Body of pancreas (tissue), 4 donors: ENCODE measurements around the gene CCL4.

Experiments
- CTCF ChIP-seq, 7 experiments: fragments of 450-650 bp in 4 of 7; fragments of 200-600 bp in 3 of 7; sonication (generic) in 3 of 7; IDR thresholded peaks; one replicate each; pipeline ENCODE4 v1.5.1; 2016 to 2019; ENCODE audit warnings: antibody characterized with exemption in 7 of 7
- POLR2A ChIP-seq, 3 donors: fragments of 450-650 bp; IDR thresholded peaks; one replicate each; pipeline ENCODE4 v1.6.1; 2016; ENCODE audit warnings: antibody characterized with exemption in 3 of 3, mild to moderate bottlenecking in 2 of 3

GRCh38 chr17:36117505-36118382 is 14.1 kb downstream of the CCL4 start:
- TF ChIP-seq CTCF (IDR thresholded peaks at IDR 0.05) (no peak), POLR2A (IDR thresholded peaks at IDR 0.05) (no peak)
